GM12891 (cell line): ENCODE measurements around the gene MGMT.

Experiments
- PAX5 ChIP-seq: IDR thresholded peaks from 2 replicates; pipeline ENCODE4 v1.6.1; 2011; ENCODE audit warnings: low read length, moderate library complexity, mild to moderate bottlenecking; ENCODE audit not compliant: insufficient read depth, severe bottlenecking
- POLR2A ChIP-seq: IDR thresholded peaks from 2 replicates; pipeline ENCODE4 v1.6.1; 2011; ENCODE audit warnings: low read depth, low read length, control low read depth
- POLR2AphosphoS5 ChIP-seq: IDR thresholded peaks from 2 replicates; pipeline ENCODE4 v1.6.1; 2011; ENCODE audit warnings: low read depth, low read length, control low read depth
- POU2F2 ChIP-seq: IDR thresholded peaks from 2 replicates; pipeline ENCODE4 v1.6.1; 2011; ENCODE audit warnings: low read depth, mild to moderate bottlenecking, control low read depth, low read length, moderate library complexity
- TAF1 ChIP-seq: IDR thresholded peaks from 2 replicates; pipeline ENCODE4 v1.6.1; 2011; ENCODE audit warnings: low read depth, low read length, control low read depth

- TF ChIP-seq POLR2A (no peak), TAF1 (no peak), POLR2AphosphoS5 (no peak), POU2F2 (no peak), PAX5 (no peak)
Measured at GRCh38 chr10:129513312-129513711, 46.3 kb downstream of the MGMT start.
